NB4 (cell line): ENCODE results near the gene SNX32.

ENCODE experiments used
- MYC ChIP-seq: IDR thresholded peaks from 2 replicates; pipeline ENCODE4 v1.6.1; 2011; ENCODE audit warnings: low read depth, low read length
- POLR2A ChIP-seq: IDR thresholded peaks from 2 replicates; pipeline ENCODE4 v1.6.1; 2011; ENCODE audit warnings: mild to moderate bottlenecking; ENCODE audit not compliant: insufficient read length; ENCODE audit errors: extremely low read depth
- TF ChIP-seq, protein P1 (sequence below): IDR thresholded peaks from one replicate; pipeline ENCODE4 v1.5.1; 2012; ENCODE audit warnings: low read depth, low read length
- TF ChIP-seq, protein P2 (sequence below): IDR thresholded peaks from 2 replicates; pipeline ENCODE4 v1.6.1; 2011; ENCODE audit warnings: low read depth, low read length

DNA sequence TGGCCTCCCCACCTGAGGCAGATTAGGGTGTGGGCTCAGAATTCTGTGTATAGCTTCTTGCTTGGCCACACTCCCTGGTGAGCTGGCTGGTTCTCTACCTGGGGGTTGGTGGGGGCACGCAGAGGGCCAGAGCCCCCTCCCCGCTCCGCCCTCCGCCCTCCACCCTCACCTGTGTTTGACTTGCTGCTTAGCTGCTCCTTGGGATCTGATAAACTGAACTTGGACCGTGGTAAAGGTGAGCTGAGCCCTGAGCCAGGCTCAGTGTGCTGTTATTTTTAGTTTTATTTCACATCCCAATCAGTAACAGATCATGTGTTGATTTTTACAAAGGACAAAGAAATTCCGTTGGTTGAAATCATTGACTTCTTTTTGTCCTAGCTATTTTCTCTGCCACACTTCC, 44.9 kb upstream of the SNX32 start:
- TF ChIP-seq POLR2A = no peak
- no peak for TF ChIP-seq MYC
- TF ChIP-seq, protein P1, sequence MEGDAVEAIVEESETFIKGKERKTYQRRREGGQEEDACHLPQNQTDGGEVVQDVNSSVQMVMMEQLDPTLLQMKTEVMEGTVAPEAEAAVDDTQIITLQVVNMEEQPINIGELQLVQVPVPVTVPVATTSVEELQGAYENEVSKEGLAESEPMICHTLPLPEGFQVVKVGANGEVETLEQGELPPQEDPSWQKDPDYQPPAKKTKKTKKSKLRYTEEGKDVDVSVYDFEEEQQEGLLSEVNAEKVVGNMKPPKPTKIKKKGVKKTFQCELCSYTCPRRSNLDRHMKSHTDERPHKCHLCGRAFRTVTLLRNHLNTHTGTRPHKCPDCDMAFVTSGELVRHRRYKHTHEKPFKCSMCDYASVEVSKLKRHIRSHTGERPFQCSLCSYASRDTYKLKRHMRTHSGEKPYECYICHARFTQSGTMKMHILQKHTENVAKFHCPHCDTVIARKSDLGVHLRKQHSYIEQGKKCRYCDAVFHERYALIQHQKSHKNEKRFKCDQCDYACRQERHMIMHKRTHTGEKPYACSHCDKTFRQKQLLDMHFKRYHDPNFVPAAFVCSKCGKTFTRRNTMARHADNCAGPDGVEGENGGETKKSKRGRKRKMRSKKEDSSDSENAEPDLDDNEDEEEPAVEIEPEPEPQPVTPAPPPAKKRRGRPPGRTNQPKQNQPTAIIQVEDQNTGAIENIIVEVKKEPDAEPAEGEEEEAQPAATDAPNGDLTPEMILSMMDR = no peak
- TF ChIP-seq, protein P2, sequence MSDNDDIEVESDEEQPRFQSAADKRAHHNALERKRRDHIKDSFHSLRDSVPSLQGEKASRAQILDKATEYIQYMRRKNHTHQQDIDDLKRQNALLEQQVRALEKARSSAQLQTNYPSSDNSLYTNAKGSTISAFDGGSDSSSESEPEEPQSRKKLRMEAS = no peak
